Endothelial cell of umbilical vein (primary cell): Measurements from ENCODE around the gene CRYL1. TPM values are rescaled to one million over a fixed set of nuclear protein-coding genes. Genes with fewer than 3 reads are reported as not detected.

Source experiments
- BruUV-seq: library from RNA; stranded (reverse); fragments of 400-500 nt; replicated peaks from 2 replicates; lab custom pipeline; 2021; lab: Mats Ljungman, UMichigan
- CTCF ChIA-PET: fragments of 300-600, 350-600 bp; sonication (Branson Sonifier 250); formaldehyde crosslinking; loops from one replicate; lab custom pipeline; 2021; ENCODE audit warnings: antibody characterized with exemption, inconsistent platforms; lab: Charles Lee
- POLR2A ChIA-PET: fragments of 300-600, 350-600 bp; sonication (Branson Sonifier 250); formaldehyde crosslinking; loops from one replicate; lab custom pipeline; 2021; ENCODE audit warnings: antibody characterized with exemption, inconsistent platforms; lab: Charles Lee
- DNase-seq: peaks from one replicate; pipeline ENCODE4 v3.0.0-alpha.2; 2011; ENCODE audit warnings: low read depth, low spot score
- FAIRE-seq: peaks from 2 replicates; lab custom pipeline; 2011; peaks lifted over from hg19 to GRCh38; lab: Jason Lieb, UNC
- H2AFZ ChIP-seq: 2 replicates; pipeline ENCODE4 v1.6.0; 2012; ENCODE audit warnings: low read depth, low read length, control low read depth, inconsistent platforms
- H3K27ac ChIP-seq: 2 replicates; pipeline ENCODE4 v1.5.1; 2011; ENCODE audit warnings: low read depth, mild to moderate bottlenecking, control low read depth, low read length, moderate library complexity; ENCODE audit not compliant: insufficient read depth
- H3K27me3 ChIP-seq, 2 experiments: 2 replicates each; pipeline versions ENCODE4 v1.6.0 to v1.6.1; 2011; ENCODE audit warnings: low read length in 2 of 2, mixed read lengths in 1 of 2; ENCODE audit not compliant: control insufficient read depth in 2 of 2, insufficient read depth in 2 of 2
- H3K36me3 ChIP-seq, 2 experiments: 2 replicates in 1 of 2; 3 replicates in 1 of 2; pipeline ENCODE4 v1.5.1; 2011; ENCODE audit warnings: low read length in 2 of 2, mild to moderate bottlenecking in 1 of 2, moderate library complexity in 1 of 2; ENCODE audit not compliant: control insufficient read depth in 2 of 2, insufficient read depth in 2 of 2; ENCODE audit errors: extremely low read depth in 1 of 2
- H3K4me1 ChIP-seq: 3 replicates; pipeline ENCODE4 v1.5.1; 2011; ENCODE audit warnings: mild to moderate bottlenecking, low read length; ENCODE audit not compliant: control insufficient read depth, insufficient read depth; ENCODE audit errors: extremely low read depth
- H3K4me2 ChIP-seq: 2 replicates; pipeline ENCODE4 v1.6.1; 2011; ENCODE audit warnings: low read length, control low read depth, mixed read lengths; ENCODE audit not compliant: insufficient read depth
- H3K4me3 ChIP-seq, 3 experiments: fragments of 200-600 bp in 1 of 3; sonication (generic), shearing (Covaris generic) in 1 of 3; replicated peaks in 1 of 3; 2 replicates each; pipeline ENCODE4 v1.5.1; 2011 to 2016; ENCODE audit warnings: control low read depth in 3 of 3, low read length in 3 of 3, mild to moderate bottlenecking in 2 of 3, inconsistent platforms in 1 of 3, low read depth in 1 of 3, moderate library complexity in 1 of 3; ENCODE audit not compliant: insufficient read depth in 1 of 3
- H3K79me2 ChIP-seq: 2 replicates; pipeline ENCODE4 v1.6.0; 2012; ENCODE audit warnings: low read length, inconsistent platforms; ENCODE audit not compliant: control insufficient read depth, insufficient read depth
- H3K9ac ChIP-seq: replicated peaks from 2 replicates; pipeline ENCODE3; 2011; ENCODE audit warnings: low read length, control low read depth; ENCODE audit not compliant: insufficient read depth; ENCODE audit errors: extremely low read depth
- H3K9me1 ChIP-seq: replicated peaks from 3 replicates; pipeline ENCODE4 v1.6.0; 2011; ENCODE audit warnings: mild to moderate bottlenecking, low read length; ENCODE audit not compliant: control insufficient read depth, insufficient read depth; ENCODE audit errors: extremely low read depth
- H3K9me3 ChIP-seq: replicated peaks from 2 replicates; pipeline ENCODE4 v1.5.1; 2012; ENCODE audit warnings: low read length, inconsistent platforms; ENCODE audit not compliant: control insufficient read depth, insufficient read depth
- H4K20me1 ChIP-seq: replicated peaks from 2 replicates; pipeline ENCODE3; 2011; ENCODE audit warnings: mild to moderate bottlenecking, low read length; ENCODE audit not compliant: control insufficient read depth, insufficient read depth; ENCODE audit errors: extremely low read depth
- EZH2 ChIP-seq: IDR thresholded peaks from 2 replicates; pipeline ENCODE4 v1.6.1; 2012; ENCODE audit warnings: borderline replicate concordance, low read depth, mild to moderate bottlenecking, moderate library complexity, low read length, inconsistent platforms; ENCODE audit not compliant: severe bottlenecking
- FOS ChIP-seq: IDR thresholded peaks from 2 replicates; pipeline ENCODE4 v1.6.1; 2011; ENCODE audit warnings: mild to moderate bottlenecking, low read length, moderate library complexity, borderline replicate concordance; ENCODE audit not compliant: insufficient read depth
- GATA2 ChIP-seq: IDR thresholded peaks from 2 replicates; pipeline ENCODE4 v1.7.0; 2011; ENCODE audit warnings: low read depth, mild to moderate bottlenecking, moderate library complexity, mixed read lengths, low read length; ENCODE audit not compliant: insufficient read length, insufficient read depth
- JUN ChIP-seq: IDR thresholded peaks from 2 replicates; pipeline ENCODE4 v1.6.1; 2011; ENCODE audit warnings: borderline replicate concordance, low read depth; ENCODE audit not compliant: insufficient read length, insufficient read depth
- MYC ChIP-seq: IDR thresholded peaks from one replicate; pipeline ENCODE4 v1.6.1; 2011; ENCODE audit warnings: mild to moderate bottlenecking, low read depth, low read length
- POLR2A ChIP-seq: IDR thresholded peaks from 2 replicates; pipeline ENCODE4 v1.6.1; 2012; ENCODE audit warnings: low read depth, mild to moderate bottlenecking, control low read depth, low read length
- POLR2AphosphoS5 ChIP-seq: IDR thresholded peaks from 2 replicates; pipeline ENCODE4 v1.6.1; 2012; ENCODE audit warnings: low read depth, mild to moderate bottlenecking, control low read depth, low read length, moderate library complexity; ENCODE audit not compliant: insufficient read depth
- dilution Hi-C: fragments of 300-500 bp; cut with MboI; formaldehyde crosslinking; loops from one replicate; pipeline ENCODE4 v1.15.0; 2019; ENCODE audit warnings: low sequenced_read_pairs; ENCODE audit not compliant: extremely low pct_ligation_motif_present
- intact Hi-C: fragments of 100-400 bp; cut with micrococcal nuclease; formaldehyde crosslinking; loops from one replicate; pipeline ENCODE4 v1.10.0; 2022
- polyA plus RNA-seq, 4 experiments: library from polyadenylated mRNA; depleted of rRNA in 3 of 4; stranded (reverse) in 3 of 4; unstranded in 1 of 4; fragments of >200 nt; gene quantifications; 2 replicates each; pipeline versions ENCODE4 v1.2.1 to v1.2.3, GENCODE V29; 2011 to 2012; ENCODE audit warnings: missing spikeins in 1 of 4
- total RNA-seq: library from RNA; stranded (reverse); gene quantifications from 2 replicates; pipeline ENCODE4 v1.2.3, GENCODE V29; 2021
- TF ChIP-seq, protein P1 (sequence below), 2 donors: IDR thresholded peaks; 1 replicate in 1 of 2; 2 replicates in 1 of 2; pipeline ENCODE4 v1.5.1; 2011; ENCODE audit warnings: low read length in 2 of 2, mild to moderate bottlenecking in 2 of 2, moderate library complexity in 2 of 2, control low read depth in 1 of 2, inconsistent platforms in 1 of 2, low read depth in 1 of 2; ENCODE audit not compliant: insufficient read depth in 1 of 2; ENCODE audit errors: extremely low read depth in 1 of 2
- TF ChIP-seq, protein P2 (sequence below): IDR thresholded peaks from 2 replicates; pipeline ENCODE4 v1.6.1; 2011; ENCODE audit not compliant: insufficient read depth, insufficient read length

CRYL1 gene
- total and polyA plus RNA-seq, 2 donors (not counting 3 experiments of a cell fraction or from before 2014, with no cell fraction given): 13.9 to 39.0 TPM

DNA sequence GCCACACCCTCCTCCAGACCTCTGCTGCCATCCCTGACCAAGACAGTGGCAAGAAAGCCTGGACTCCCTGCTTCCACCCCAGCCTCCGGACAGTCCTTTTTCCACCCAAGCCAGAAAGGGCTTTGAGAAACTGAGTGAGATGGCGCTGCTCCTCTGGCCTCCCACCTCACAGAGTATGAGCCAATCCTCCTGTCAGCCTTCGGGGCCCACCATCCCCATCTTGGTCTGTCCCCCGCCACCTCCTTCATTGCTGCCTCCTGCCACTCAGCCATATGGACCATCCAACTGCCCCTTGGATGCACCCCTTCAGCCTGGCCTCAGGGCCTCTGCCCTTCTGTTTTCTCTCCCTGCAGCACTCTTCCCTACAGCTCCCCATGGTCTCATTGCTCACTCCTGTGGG, 125.7 kb downstream of the CRYL1 start:
- Histone ChIP-seq H3K9me1 (no peaks in the 10 kb centered on the region), H3K4me3 (no peak overlapping the region), H3K27ac (no peak overlapping the region), H4K20me1 (no peaks in the 10 kb centered on the region), H3K4me1 (no peaks in the 10 kb centered on the region), H2AFZ (no peak overlapping the region), H3K36me3 (no peaks in the 10 kb centered on the region), H3K4me2 (no peak overlapping the region), H3K9ac (no peak overlapping the region), H3K27me3 (no peaks in the 10 kb centered on the region), H3K79me2 (no peaks in the 10 kb centered on the region), H3K9me3 (no peaks in the 10 kb centered on the region)
- dilution Hi-C loops (no loop called here), intact Hi-C loops (no loop called here)
- POLR2A ChIA-PET: no interaction called here
- CTCF ChIA-PET: no interaction called here
- no TSS peak for BruUV-seq
- FAIRE-seq (no peak), DNase-seq (no peak)
- TF ChIP-seq, protein P1, sequence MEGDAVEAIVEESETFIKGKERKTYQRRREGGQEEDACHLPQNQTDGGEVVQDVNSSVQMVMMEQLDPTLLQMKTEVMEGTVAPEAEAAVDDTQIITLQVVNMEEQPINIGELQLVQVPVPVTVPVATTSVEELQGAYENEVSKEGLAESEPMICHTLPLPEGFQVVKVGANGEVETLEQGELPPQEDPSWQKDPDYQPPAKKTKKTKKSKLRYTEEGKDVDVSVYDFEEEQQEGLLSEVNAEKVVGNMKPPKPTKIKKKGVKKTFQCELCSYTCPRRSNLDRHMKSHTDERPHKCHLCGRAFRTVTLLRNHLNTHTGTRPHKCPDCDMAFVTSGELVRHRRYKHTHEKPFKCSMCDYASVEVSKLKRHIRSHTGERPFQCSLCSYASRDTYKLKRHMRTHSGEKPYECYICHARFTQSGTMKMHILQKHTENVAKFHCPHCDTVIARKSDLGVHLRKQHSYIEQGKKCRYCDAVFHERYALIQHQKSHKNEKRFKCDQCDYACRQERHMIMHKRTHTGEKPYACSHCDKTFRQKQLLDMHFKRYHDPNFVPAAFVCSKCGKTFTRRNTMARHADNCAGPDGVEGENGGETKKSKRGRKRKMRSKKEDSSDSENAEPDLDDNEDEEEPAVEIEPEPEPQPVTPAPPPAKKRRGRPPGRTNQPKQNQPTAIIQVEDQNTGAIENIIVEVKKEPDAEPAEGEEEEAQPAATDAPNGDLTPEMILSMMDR (IDR thresholded peaks at IDR 0.05; ENCODE audit: extremely low read depth in 1 of 2, insufficient read depth in 1 of 2, low read depth in 1 of 2, low read length in 2 of 2): no peak
- no peak for TF ChIP-seq FOS
- no peak for TF ChIP-seq EZH2
- TF ChIP-seq MYC: no peak
- TF ChIP-seq GATA2: no peak
- TF ChIP-seq, protein P2, sequence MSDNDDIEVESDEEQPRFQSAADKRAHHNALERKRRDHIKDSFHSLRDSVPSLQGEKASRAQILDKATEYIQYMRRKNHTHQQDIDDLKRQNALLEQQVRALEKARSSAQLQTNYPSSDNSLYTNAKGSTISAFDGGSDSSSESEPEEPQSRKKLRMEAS: no peak
- no peak for TF ChIP-seq JUN
- no peak for TF ChIP-seq POLR2A
- TF ChIP-seq POLR2AphosphoS5: no peak
